GM19035 (cell line): ENCODE results near the gene TYMS.
"Not testable (repeated sequence)": the region's sequence is repeated elsewhere in the genome, so short reads cannot be mapped to it uniquely, and the experiment has no call there.

Experiments used
- ATAC-seq: cut with Tn5 transposase; IDR thresholded peaks from one replicate; pipeline ENCODE4 v1.9.1; 2021; ENCODE audit not compliant: unreplicated experiment

Gene TYMS

DNA sequence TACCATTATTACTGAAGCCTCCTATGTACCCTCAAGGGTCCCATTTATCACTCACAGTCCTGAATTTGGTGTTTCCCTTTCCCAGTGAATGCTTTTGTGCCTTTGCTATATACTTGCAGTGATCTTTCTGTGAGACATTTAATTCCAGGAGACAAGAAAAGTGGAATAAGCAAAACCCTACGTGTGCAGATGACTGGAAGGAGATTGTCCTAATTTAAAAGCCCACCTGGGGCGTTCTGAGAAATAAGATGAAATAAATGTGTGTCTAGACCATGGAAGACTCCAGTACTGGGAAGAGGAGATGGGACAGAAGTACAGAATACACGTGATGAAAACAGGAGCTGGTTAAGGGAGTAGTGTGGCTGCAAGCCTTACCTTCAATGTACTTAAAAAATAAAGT lies 19.3 kb downstream of the TYMS start:
- ATAC-seq = no peak

DNA sequence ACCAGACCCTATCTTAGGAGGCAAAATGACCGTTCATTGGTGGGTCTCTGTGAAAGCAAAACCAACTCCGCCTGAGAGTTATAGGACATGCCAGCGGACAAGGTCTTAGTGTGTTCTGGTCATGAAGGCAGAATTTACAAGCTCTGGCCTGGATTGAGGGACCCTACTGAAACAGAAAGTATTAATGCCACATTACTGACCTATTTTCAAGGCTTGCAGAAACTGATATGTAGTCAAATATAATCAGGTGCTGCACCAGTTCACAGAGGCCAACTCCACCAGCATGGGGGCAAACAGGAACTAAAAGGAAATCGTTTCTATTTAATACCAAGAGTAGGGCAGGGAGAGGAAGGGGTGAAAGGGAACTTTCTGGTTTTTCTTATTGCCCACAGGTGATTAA lies 19.7 kb downstream of the TYMS start:
- no peak for ATAC-seq

DNA sequence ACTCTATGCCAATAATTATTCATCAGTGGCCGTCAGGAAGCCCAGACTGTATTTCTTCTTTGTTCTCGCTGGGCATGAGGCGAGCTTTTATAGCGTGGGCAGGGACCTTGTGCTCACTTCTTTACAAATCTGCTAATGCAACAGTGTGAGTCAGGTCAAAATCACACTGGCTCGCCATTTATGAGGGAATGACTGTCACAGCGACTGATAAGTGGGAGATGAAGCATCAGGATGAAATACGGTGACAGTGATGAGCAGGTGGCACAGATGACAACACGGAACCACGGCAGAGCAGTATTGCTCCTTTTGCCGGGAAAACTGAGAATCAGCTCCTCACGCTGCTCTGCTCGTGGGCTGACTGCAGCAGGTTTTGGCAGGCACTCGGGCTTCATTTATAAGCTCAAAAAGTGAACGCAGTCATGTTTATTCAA lies 20.5 kb downstream of the TYMS start:
- no peak for ATAC-seq

DNA sequence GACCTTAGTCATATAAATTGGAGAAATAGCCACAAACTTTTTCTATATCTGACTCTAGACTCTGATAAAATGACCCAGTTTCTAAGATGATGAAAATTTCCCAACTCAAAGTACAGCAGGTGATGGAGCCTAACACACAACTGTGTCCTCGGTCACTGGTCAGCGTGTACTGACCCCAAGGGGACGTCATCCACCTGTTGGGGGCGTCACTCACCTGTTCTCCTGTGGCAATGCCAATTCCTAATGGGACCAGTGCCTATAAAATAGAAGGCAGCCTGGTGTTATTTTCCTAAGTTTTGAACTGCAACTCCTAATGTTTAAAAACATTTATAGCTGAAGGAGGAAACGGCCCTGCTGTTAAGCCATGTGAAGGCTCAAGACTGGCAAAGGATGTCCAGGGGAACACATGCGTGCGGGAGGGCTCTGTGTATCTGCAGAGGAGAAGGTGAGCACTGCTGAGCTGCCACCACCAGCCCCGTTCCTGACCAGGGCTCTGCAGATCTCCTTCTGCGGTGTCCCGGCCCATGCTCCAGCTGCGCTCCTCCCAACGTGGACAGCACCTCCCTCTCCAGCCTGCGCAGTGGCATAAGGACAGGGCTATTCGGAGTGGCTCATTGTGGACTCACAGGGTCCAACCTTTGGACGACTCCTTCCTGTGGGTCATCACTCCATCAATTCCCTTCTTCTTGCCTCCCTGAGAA lies 21.2 kb downstream of the TYMS start:
- ATAC-seq = no peak

DNA sequence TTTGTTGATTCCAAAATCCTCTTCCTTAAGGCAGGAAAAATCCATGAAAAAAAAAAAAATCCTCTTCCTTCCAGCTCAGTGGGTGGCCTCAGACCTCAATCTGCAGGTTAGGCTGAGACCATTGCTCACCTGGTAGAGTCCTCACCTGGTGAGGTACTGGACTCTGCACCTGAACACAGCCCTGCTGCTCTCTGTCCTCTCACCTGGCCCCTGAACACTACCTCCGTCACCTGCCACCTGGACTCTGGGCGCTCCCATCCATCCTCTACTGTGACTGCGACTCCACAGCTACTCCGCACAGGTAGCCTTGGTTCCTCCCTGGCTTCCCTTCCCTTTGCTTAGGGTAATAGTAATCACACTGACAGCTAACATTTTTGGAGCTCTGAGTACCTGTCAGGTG lies 22.1 kb downstream of the TYMS start:
- no peak for ATAC-seq

DNA sequence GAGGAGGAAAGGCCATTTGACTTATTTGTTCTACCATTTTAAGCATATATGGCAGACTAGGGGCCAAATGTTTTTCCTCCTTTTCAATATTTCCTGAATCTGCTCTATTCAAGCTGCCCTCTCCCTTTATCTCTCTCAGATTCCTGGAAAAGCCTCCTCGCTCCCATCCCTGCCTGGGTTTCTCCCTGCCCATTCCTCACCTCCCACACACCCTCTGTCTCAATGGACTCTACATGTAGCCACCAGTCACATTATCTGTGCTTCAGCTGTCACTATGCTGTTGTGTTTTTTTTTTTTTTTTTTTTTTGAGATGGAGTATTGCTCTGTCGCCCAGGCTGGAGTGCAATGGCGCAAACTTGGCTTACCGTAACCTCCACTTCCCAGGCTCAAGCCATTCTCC lies 22.9 kb downstream of the TYMS start:
- ATAC-seq = no peak

DNA sequence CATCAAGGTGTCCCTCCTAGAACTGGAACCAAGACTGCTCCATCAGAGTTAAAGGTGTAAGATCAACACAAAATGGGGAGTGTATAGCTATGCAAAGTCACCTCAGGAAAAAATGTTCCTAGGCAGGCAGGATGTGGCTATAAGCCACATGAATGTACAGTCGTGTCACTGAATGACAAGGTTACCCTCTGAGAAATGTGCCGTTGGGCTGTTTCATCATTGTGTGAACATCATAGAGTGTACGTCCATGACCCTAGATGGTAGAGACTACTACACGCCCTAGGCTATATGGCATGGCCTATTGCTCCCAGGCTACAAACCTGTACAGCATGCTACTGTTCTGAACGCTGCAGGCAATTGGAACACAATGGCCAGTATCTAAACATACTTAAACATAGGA lies 24.5 kb downstream of the TYMS start:
- no peak for ATAC-seq

DNA sequence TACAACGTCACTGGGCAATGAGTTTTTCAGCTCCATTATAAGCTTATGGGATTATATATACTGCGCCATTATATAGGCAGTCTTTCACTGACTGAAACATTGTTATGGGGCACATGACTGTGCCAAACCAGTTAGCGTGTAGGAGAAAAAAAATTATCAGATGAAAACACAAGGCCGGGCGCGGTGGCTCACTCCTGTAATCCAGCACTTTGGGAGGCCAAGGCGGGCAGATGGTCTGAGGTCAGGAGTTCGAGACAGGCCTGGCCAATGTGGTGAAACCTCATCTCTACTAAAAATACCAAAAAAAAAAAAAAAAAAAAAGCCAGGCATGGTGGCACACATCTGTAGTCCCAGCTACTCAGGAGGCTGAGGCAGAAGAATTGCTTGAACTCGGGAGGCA lies 25.0 kb downstream of the TYMS start:
- not testable (repeated sequence) for ATAC-seq

DNA sequence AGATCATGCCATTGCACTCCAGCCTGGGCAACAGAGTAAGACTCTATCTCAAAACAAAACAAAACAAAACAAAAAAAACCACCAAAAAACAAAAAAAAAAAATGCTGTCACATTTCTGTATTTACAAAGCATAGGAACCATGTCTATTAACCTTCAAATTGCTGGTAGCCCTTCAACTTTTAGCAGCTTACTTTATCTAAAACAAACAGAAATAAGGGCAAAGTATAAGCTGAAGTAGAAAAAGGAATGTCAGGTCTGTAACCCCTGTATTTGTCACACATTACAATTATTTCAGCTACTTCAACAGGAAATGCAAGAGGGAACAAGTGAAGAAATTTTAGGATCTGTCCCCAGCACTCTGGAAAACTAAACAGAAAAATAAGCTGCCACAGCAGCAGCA lies 25.4 kb downstream of the TYMS start:
- no peak for ATAC-seq

DNA sequence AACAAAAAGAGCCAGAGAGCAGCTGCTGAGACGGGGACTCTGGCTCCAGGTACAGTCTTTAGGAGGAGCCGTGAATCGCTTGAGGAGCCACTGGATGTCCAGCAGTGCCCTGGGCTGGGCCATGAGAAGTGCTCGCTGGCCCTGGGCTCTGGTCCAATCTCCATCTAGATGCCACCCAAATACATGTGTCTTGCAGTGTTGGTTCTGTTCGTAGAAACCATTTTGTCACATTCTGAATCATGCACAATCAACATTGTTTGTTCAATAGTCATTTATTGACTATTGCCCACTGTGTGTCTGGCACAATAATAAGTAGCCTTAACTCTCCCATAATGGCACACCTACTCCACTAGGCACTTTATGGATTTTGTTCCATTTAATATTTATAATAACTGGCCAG lies 26.1 kb downstream of the TYMS start:
- ATAC-seq = no peak

DNA sequence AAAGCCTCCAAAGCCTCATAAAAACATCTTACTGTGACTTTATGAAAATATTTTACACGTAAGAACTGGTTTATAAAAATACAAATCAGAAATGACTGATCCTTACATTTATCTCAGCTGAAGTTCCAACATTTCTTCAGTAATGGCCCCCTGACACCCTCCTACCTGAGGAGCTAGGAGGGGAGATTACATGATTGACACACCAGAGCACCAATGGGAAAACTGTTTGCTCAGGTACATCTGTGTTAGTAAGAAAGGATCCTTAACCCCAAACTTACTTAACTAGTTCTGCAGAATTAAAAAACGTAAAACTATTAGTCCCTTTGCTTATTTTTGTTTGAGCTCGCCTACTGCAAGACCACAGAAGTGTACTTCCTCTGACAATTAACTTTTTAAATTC lies 28.0 kb downstream of the TYMS start:
- ATAC-seq = no peak

DNA sequence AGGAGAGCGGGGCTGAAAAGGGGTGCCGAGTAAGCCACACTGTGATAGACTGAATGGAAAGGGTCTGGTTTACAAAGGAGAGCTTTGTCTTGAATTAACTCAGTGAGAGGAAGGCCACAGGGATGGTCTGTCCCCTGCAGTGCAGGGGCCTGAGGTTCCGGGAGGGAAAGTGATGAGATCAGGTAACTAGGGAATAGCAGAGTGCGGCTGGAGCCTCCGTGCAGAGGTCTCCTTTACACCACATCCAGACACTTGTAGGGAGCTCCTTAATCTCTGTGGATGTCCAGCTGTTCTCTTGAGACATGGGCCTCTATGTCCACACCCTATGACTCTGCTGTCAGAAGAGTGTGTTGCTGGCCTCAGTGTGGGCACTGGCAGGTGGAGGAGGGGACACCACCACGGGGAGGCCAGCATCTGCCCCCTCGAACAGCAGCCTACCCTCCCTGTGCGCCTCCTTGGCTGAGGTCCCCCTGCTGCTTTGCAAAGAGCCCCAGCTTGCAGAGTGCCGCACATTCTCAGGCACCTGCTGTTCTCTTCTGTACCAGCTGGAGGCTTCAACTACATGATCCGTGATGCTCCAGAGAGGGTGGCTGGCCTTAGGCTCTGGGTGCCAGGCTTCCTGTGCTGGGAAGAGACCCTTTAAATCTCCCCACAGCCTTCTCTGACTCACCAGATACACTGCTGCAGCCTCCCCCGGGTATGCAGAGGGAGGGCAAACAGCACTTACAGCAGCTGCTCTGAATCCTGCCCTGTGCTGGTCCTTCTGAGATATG lies 29.1 kb downstream of the TYMS start:
- no peak for ATAC-seq

DNA sequence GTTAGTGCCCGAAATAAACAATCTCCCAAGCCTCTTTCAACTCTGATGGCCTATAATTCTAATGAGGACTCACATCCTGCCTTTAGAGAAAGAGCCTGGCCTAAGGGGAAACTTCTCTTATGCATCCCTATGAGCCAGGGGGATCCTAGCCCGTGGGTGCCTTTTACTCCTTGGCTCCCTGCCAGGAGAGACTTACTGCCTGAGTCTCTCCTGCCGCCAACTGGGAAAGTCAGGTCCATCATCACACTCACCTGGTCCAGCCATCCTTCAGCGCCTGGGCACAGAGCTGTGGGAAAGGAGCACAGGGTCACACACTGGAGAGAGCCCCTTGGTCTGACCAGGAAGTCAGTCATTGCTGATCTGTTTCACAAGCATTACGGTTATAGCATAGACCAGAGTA lies 30.9 kb downstream of the TYMS start:
- no peak for ATAC-seq

DNA sequence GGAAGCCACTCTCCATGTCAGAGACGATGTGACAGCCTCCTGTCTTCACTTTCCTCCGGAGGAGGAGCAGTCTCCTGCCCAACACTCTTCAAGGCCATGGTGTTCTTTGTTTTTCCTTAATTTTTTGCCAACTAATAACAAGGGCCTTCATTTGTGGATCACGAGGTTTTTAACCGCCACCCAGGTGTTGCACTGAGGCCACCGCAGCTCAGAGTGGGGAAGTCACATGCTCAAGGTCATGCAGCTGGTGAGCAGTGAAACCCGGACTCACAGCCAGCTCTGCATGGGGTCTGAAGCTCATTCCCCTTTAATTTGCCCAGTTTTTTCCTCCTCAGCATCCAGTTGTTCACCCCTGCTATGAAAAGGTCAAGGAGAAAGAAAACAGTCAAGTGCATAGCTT lies 35.4 kb downstream of the TYMS start:
- ATAC-seq = no peak

DNA sequence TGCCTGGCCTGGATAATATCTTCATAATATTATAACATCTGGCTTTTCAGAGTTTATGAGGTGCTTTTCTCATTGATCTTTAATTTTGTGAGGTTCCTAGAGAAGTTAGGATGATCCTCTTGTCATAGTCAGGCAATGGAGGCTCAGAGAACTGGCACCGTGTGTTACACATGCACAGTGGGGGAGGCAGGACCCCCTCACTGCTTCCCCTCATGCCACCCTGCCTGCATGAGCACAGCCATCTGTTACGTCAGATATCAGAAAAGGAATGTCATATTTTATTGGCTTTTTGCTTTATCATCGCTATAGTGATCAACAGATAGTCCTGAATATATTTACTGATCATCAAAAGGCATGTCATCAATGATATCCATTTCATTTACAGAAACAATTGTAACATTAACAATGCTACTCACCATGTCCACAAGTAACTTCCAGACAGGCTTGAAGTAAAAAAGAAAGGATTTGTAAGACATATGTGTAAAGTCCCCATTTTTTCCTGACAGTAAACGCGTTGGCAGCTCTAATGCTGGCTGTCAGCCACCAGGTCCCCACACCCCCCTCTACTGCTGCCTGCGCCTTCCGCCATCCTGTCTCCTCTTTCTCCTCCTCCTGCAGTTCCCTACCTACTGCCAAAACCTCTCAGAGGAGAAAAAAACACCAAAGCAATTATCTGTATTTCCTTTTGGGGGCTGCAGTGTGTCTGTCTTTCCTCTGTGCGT lies 36.2 kb downstream of the TYMS start:
- ATAC-seq = no peak

DNA sequence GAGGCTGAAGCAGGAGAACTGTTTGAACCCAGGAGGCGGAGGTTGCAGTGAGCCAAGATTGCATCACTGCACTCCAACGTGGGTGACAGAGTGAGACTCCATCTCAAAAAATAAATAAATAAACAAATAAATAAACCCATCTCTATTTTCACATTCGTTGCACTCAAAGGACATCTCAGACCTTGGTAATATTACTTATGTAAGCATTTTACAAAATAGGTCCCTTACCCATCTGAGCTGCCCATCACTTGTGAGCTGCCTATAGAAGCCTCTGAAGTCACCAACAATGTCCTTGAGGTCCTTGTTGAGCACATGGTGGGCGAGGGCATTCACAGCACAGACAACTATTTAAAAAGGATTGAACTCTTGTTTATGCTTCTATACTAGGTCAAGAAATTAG lies 39.6 kb downstream of the TYMS start:
- ATAC-seq = no peak

DNA sequence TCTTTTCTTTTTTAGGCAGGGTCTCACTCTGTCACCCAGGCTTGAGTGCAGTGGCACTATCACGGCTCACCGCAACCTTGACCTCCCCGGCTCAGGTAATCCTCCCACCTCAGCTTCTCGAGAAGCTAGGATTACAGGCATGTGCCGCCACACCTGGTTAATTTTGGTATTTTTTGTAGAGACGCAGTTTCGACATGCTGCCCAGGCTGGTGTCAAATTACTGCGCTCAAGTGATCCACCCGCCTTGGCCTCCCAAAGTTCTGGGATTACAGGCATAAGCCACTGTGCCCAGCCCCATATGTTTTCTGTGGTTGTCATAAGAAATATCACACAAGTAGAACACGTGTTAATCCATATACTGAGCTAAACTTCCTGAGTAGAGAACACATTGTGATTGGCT lies 40.3 kb downstream of the TYMS start:
- no peak for ATAC-seq

DNA sequence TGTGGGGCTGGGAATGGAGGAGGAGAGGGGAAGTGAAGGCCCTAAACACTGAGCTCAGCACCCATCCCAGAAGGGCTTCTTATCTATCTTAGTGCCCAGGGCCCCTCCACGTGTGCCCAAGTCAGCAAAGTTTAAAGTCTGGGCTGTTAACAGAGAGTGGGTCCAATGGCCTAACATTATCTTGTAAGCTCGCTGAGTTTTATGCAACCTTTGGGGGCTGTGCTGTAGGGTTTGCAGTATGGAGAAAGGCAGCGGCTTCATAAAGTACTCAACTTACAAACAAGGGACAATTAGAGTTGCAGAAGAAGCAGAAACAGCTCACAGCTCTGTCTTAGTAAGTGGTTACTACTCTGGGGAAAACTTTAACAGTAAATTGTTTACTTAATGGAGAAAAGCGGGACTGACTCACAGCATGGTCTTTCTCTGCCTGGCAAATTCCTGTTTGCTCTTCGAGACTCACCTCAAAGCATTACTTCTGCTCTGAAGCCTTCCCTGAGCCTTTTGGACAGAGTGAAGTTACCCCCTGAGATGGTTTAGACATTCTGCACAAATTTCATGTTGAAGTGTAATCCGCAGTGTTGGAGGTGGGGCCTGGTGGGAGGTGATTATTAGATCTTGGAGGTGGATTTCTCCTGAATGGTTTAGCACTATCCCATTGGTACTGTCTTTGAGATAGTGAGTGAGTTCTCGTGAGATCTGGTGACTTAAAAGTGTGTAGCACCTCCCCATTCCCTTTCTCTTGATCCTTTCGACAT lies 45.9 kb downstream of the TYMS start:
- ATAC-seq = no peak

DNA sequence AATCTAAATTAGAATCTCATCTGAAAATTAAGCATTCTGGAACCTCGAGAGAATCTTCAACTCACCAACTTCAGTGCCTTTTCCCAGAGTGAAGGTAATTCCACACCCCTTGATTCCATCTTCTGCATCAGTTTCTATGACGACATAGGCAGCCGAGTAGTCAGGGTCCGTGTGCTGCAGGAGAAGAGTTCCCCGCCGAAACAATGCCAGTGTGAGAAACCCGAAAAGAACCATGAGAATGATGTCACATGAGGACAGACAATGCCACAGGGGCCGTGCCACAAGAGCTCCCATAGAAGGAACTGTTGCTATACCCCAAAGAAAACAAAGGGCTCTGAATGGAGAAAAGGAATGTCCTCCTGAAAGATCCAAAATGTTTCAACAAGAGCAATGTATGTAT lies 49.0 kb downstream of the TYMS start:
- no peak for ATAC-seq

DNA sequence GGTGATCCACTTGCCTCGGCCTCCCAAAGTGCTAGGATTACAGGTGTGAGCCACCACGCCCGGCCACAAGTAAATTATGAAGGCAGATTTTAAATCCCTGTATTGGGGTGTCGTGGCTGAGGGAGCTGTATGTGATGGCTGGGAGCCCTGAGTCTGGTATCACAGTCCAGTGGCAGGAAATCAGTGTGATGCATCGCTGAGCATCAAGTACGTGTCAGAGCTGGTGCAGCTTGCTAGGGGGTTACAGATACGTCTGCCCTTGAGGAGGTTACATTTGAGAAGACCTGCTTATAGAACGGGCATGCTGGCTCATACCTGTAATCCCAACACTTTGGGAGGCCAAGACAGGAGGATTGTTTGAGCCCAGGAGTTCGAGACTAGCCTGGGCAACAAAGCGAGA lies 50.6 kb downstream of the TYMS start:
- ATAC-seq = no peak

DNA sequence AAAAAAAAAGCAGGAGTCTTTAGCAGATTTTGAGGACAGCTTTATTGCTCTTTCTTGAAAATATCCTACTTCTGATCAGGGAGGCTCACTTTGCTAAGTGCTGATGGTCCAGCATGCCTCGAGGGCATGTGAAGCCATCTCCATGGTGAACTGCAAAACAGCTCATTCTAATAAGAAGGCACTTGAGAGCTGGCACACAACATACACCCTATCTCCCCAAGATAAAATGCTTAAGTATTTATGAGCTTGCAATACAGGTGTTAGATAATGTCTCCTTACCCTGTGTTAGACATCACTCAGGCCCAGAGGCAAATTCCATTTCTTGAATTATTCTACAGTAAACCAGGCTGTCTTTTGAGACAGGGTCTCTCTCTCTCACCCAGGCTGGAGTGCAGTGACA lies 52.3 kb downstream of the TYMS start:
- ATAC-seq = no peak
